ENCODE results near the gene ATP2C2. TPM values are rescaled to one million over a fixed set of nuclear protein-coding genes. Genes with fewer than 3 reads are reported as not detected.

ATP2C2 gene
- total and polyA plus RNA-seq, 9 of the 15 experiments (the other 6 are each of a cell fraction or from before 2014, with no cell fraction given) = 0.75 TPM; not detected in 8

GRCh38 chr16:84511180-84511800 is 143.0 kb downstream of the ATP2C2 start (continued):
- TF ChIP-seq, protein P1, sequence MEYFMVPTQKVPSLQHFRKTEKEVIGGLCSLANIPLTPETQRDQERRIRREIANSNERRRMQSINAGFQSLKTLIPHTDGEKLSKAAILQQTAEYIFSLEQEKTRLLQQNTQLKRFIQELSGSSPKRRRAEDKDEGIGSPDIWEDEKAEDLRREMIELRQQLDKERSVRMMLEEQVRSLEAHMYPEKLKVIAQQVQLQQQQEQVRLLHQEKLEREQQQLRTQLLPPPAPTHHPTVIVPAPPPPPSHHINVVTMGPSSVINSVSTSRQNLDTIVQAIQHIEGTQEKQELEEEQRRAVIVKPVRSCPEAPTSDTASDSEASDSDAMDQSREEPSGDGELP (CRISPR knock-in tag; IDR thresholded peaks at IDR 0.05; ENCODE audit: borderline replicate concordance) = peak; percentile 29; the same call in 1 of the 2 replicates
- TF ChIP-seq, protein P2, sequence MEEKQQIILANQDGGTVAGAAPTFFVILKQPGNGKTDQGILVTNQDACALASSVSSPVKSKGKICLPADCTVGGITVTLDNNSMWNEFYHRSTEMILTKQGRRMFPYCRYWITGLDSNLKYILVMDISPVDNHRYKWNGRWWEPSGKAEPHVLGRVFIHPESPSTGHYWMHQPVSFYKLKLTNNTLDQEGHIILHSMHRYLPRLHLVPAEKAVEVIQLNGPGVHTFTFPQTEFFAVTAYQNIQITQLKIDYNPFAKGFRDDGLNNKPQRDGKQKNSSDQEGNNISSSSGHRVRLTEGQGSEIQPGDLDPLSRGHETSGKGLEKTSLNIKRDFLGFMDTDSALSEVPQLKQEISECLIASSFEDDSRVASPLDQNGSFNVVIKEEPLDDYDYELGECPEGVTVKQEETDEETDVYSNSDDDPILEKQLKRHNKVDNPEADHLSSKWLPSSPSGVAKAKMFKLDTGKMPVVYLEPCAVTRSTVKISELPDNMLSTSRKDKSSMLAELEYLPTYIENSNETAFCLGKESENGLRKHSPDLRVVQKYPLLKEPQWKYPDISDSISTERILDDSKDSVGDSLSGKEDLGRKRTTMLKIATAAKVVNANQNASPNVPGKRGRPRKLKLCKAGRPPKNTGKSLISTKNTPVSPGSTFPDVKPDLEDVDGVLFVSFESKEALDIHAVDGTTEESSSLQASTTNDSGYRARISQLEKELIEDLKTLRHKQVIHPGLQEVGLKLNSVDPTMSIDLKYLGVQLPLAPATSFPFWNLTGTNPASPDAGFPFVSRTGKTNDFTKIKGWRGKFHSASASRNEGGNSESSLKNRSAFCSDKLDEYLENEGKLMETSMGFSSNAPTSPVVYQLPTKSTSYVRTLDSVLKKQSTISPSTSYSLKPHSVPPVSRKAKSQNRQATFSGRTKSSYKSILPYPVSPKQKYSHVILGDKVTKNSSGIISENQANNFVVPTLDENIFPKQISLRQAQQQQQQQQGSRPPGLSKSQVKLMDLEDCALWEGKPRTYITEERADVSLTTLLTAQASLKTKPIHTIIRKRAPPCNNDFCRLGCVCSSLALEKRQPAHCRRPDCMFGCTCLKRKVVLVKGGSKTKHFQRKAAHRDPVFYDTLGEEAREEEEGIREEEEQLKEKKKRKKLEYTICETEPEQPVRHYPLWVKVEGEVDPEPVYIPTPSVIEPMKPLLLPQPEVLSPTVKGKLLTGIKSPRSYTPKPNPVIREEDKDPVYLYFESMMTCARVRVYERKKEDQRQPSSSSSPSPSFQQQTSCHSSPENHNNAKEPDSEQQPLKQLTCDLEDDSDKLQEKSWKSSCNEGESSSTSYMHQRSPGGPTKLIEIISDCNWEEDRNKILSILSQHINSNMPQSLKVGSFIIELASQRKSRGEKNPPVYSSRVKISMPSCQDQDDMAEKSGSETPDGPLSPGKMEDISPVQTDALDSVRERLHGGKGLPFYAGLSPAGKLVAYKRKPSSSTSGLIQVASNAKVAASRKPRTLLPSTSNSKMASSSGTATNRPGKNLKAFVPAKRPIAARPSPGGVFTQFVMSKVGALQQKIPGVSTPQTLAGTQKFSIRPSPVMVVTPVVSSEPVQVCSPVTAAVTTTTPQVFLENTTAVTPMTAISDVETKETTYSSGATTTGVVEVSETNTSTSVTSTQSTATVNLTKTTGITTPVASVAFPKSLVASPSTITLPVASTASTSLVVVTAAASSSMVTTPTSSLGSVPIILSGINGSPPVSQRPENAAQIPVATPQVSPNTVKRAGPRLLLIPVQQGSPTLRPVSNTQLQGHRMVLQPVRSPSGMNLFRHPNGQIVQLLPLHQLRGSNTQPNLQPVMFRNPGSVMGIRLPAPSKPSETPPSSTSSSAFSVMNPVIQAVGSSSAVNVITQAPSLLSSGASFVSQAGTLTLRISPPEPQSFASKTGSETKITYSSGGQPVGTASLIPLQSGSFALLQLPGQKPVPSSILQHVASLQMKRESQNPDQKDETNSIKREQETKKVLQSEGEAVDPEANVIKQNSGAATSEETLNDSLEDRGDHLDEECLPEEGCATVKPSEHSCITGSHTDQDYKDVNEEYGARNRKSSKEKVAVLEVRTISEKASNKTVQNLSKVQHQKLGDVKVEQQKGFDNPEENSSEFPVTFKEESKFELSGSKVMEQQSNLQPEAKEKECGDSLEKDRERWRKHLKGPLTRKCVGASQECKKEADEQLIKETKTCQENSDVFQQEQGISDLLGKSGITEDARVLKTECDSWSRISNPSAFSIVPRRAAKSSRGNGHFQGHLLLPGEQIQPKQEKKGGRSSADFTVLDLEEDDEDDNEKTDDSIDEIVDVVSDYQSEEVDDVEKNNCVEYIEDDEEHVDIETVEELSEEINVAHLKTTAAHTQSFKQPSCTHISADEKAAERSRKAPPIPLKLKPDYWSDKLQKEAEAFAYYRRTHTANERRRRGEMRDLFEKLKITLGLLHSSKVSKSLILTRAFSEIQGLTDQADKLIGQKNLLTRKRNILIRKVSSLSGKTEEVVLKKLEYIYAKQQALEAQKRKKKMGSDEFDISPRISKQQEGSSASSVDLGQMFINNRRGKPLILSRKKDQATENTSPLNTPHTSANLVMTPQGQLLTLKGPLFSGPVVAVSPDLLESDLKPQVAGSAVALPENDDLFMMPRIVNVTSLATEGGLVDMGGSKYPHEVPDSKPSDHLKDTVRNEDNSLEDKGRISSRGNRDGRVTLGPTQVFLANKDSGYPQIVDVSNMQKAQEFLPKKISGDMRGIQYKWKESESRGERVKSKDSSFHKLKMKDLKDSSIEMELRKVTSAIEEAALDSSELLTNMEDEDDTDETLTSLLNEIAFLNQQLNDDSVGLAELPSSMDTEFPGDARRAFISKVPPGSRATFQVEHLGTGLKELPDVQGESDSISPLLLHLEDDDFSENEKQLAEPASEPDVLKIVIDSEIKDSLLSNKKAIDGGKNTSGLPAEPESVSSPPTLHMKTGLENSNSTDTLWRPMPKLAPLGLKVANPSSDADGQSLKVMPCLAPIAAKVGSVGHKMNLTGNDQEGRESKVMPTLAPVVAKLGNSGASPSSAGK (IDR thresholded peaks at IDR 0.05) = no peak; the same call in 1 of the 2 replicates
- TF ChIP-seq, protein P3, sequence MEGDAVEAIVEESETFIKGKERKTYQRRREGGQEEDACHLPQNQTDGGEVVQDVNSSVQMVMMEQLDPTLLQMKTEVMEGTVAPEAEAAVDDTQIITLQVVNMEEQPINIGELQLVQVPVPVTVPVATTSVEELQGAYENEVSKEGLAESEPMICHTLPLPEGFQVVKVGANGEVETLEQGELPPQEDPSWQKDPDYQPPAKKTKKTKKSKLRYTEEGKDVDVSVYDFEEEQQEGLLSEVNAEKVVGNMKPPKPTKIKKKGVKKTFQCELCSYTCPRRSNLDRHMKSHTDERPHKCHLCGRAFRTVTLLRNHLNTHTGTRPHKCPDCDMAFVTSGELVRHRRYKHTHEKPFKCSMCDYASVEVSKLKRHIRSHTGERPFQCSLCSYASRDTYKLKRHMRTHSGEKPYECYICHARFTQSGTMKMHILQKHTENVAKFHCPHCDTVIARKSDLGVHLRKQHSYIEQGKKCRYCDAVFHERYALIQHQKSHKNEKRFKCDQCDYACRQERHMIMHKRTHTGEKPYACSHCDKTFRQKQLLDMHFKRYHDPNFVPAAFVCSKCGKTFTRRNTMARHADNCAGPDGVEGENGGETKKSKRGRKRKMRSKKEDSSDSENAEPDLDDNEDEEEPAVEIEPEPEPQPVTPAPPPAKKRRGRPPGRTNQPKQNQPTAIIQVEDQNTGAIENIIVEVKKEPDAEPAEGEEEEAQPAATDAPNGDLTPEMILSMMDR (IDR thresholded peaks at IDR 0.05 in 2 of 3, conservative IDR thresholded peaks at IDR 0.05 in 1 of 3; ENCODE audit: insufficient read depth in 2 of 3, low read depth in 1 of 3, low read length in 3 of 3) = peak; percentile 89 to 99 (median 93)
- TF ChIP-seq SETDB1 (IDR thresholded peaks at IDR 0.05; ENCODE audit: low read length) (no peak), ETV1 (tag; conservative IDR thresholded peaks at IDR 0.05; ENCODE audit: low read depth) (peak; percentile 79), CC2D1A (IDR thresholded peaks at IDR 0.05) (peak; percentile 82), ZEB2 (IDR thresholded peaks at IDR 0.05) (0 out of 2 replicates have a peak, but pooled peaks have one; percentile 18), CEBPZ (IDR thresholded peaks at IDR 0.05; ENCODE audit: borderline replicate concordance, low read depth, low read length) (no peak)

Data from K562 (cell line).